DMS114 treated with DMSO at 0.1 percent for 48 hours (cell line): ENCODE measurements around the gene TAOK2.
"Not testable (repeated sequence)": the region's sequence is repeated elsewhere in the genome, so short reads cannot be mapped to it uniquely, and the experiment has no call there.

Source experiments
- DNase-seq: peaks from one replicate; lab custom pipeline; 2025; ENCODE audit not compliant: unreplicated experiment; lab: John Stamatoyannopoulos, UW

TAOK2 gene

GRCh38 chr16:30022887-30023286 lies 49.2 kb downstream of the TAOK2 start, which contains the start of gene C16orf92:
Gene C16orf92 (plus strand): TSS chr16:30023198. CDS start chr16:30023341, 143 bp downstream.
- no peak for DNase-seq

GRCh38 chr16:30023586-30023985 lies 49.9 kb downstream of the TAOK2 start:
- no peak for DNase-seq

DNA sequence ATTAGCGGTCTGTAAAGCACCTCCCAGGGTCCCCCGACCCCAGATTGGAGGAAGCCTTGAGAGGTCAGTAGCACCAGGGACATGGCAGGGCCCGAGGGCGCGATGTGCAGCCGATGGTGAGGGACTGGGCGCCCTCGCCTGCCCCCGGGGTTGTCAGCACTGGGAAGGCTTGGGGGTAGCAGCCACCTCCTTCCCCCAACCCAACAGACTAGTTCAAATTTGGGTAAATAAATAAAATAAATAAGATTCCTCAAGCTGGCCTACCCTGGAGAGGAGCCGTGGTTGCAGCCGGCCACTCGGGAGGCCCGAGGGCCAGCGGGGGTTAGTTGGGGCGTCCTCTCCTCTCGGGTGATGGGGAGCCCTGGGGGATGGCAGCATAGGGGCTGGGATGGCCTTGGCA lies 50.8 kb downstream of the TAOK2 start:
- DNase-seq, result no peak

DNA sequence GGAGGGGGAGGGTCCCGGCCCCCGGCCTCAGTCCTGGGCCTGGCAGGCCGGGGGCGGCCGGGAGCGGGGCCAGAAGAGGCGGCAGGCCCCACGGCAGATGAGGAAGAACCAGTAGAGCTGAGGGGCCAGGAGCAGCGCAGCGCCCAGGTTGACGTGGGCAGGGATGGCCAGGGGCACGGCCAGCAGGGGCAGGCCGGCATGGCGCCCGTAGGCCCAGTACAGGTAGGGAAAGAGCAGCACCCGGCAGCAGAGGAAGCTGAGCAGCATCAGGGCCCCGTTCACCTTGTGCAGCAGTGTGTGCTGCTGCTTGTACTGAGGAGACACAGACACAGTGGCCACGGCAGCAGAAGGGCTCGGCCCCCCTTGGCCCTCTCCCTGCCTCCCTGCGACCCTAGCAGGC lies 51.5 kb downstream of the TAOK2 start:
- DNase-seq, result no peak

DNA sequence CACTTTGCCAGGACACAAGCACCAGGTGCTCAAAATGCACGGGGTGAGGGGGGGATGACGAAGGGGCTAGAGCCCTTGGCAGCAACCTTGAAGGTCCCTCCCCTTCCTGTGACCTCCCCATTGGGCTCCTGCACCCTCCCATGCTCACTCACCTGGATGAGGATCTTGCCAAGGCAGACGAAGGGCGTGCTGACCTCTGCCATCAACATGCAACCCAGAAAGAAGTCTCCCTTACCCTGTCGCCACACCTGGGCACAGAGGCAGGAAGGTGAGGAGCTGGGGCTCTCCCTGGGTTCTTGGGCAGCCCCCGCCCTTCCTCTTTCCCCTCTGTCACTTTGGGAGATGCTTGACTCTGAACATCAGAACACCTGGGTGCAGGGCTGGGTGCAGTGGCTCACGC lies 51.9 kb downstream of the TAOK2 start:
- no peak for DNase-seq

DNA sequence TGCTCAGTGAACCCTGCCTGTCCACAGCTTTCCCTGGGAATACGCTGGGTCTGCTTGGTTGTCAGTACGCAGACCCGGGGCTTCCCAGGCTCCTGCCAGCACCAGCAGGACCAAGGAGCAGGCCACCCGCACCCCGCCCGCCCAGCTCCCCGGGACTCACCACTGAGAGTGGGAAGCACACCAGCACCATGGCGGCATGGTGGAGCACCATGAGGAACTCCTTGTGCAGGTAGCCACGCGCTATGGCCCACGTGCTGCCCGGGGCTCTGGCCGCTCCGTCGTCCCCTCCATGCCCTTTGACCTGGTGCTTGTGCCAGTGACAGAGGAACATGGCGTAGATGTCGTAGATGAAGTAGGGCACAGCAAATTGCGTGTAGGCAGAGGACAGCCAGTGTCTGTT lies 52.8 kb downstream of the TAOK2 start:
- no peak for DNase-seq

GRCh38 chr16:30027588-30028437 lies 54.1 kb downstream of the TAOK2 start:
- no peak for DNase-seq

DNA sequence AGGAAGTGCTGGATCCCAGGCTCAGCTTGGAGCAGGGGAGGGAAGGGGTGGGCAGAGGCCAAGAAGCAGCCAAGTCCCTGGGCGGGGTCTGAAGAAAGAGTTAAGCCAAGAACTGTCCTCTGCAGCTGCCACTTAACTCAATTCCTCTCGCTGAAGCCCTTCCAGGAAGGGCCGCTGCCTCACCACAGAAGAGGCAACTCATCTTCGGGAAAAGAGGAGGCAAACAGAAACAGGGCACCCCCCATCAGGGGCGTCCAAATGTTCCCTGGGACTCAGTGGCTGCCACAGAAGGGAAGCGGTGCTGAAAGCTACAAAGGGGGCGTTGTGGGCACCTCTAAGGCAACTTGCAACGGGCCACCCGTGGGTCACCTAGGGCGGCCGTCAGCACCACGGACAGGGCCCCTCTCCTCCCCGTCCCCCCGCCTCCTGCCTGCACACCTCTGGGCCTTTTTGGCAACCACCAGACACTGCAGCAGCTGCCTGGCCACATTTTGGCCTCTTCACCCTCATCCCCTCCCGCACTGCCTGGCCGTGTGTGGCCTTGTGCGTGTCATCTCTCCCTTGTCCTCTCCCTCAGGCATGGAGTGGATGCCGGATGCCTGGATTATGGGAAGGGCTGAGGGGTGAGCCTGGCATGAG lies 54.9 kb downstream of the TAOK2 start:
- no peak for DNase-seq

GRCh38 chr16:30030011-30030685 lies 56.5 kb downstream of the TAOK2 start:
- DNase-seq, result no peak

DNA sequence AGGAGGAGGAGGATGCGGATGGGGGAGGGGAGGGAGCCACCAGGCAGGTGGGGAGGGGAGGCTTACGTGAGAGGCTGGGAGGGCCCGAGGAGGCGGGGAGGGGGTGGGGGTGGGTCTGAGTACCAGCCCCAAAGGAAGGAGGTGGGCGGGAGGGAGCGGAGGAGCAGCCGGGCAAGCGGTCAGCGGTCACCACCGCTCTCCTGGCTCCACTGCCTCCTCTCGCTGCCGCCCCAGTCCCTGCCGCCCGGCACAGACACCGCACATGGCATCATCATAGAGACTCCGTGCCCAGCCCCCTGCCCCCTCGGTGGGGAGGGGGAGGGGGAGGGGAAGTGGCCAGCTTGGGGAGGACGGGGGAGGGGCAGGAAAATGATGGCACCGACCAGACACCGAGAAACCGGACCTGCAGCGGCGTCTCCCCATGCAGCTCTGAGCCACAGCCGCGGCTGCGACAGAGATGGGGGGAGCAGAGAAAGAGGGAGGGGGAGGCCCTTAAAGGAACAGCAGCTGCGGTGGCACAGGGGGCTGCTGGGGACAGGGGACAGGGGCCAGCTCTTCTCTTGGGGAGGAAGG lies 57.3 kb downstream of the TAOK2 start, which contains the start of gene TLCD3B:
Gene TLCD3B, minus strand, starts transcription at position 431 of the 573 bp plus-strand sequence. CDS start 744 bp downstream, outside the sequence.
- no peak for DNase-seq

DNA sequence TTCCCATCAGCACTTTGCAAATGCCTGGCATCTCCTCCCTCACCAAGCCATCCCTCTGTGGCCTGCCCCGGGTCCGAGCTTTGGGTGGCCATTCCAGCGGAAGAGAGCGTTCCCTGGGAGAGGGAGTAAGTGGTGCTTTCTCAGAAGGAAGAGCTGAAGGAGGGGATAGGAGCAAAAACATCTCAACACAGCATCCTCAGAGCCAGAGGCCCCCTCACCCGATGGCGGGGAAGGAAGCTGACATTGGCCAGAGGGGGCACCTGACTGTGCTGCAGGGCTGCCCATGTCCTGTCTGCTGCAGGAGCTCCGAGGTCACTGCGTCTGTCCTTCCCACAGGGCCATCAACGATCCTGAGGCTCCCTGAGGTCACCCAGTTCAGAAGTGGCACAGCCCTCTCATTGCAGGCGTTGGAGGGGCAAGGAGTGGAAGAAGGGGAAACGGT lies 57.8 kb downstream of the TAOK2 start:
- DNase-seq, result no peak

DNA sequence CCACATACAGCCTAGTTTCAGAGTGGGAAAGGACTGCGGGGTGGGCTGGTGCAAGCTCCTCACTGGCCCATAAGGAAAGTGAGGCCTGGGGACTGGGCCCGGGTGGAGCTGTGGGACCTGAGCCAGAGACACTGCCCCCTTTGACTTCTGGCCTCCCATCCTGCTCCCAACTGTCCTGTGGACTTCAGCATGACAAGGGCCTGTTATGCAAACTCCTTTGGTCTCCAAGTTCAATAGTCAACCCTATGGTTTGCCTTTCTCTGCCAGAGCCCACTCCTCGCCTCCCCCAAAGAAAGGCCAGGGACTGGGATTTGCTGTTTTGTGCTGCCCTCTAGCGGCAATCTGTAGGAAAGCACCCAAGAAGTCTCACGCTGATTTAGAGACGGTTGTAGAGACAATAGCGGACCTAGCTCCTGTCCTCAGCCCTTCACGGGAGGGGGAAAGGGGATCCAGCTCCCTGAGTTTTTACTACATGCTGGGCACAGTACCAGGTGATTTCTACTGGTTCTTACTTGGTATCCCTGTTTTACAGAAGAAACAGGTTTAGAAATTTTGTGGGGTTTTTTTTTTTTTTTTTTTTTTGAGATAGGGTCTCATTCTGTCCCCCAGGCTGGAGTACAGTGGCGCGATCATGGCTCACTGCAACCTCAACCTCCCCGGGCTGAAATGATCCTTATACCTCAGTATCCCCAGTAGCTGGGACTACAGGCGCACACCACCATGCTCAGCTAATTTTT lies 58.6 kb downstream of the TAOK2 start:
- DNase-seq, result peak; percentile 73

GRCh38 chr16:30033270-30033669 lies 59.6 kb downstream of the TAOK2 start:
- no peak for DNase-seq

GRCh38 chr16:30040221-30040620 lies 66.6 kb downstream of the TAOK2 start:
- no peak for DNase-seq

DNA sequence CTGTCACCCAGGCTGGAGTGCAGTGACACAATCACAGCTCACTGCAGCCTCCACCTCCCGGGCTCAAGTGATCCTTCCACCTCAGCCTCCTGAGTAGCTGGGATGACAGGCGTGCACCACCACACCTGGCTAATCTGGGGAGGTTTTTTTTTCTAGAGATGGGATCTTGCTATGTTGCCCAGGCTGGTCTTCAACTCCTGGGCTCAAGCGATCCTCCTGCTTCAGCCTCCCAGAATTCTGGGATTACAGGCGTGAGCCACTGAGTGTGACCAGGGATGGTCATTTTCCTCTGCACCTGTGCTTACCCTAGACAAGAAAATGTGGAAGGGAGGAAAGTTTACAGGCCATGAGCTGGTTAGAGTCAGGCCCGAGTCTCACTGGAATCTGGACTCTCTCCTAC lies 67.0 kb downstream of the TAOK2 start:
- DNase-seq, result not testable (repeated sequence)

- DNase-seq, result no peak
Observed at GRCh38 chr16:30041841-30042240, 68.2 kb downstream of the TAOK2 start.
